K562 (cell line): ENCODE results near the gene NRCAM. TPM values are rescaled to one million over a fixed set of nuclear protein-coding genes. Genes with fewer than 3 reads are reported as not detected.

Experiments
- ARID3A ChIP-seq: IDR thresholded peaks from 2 replicates; pipeline ENCODE4 v1.6.1; 2012; ENCODE audit warnings: low read depth, low read length, improper control_type of control experiment, borderline replicate concordance
- ATF3 ChIP-seq, 2 experiments: fragments of 450-650 bp in 1 of 2; sonication (generic) in 1 of 2; formaldehyde crosslinking in 1 of 2; IDR thresholded peaks in 1 of 2; conservative IDR thresholded peaks in 1 of 2; 2 replicates each; pipeline versions ENCODE4 v1.6.1 to v1.8.1; 2016 to 2023; ENCODE audit warnings: mild to moderate bottlenecking in 2 of 2, moderate library complexity in 2 of 2, inconsistent platforms in 1 of 2, missing genetic modification reagents in 1 of 2
- COPS2 ChIP-seq: fragments of 450-650 bp; conservative IDR thresholded peaks from 2 replicates; pipeline ENCODE4 v1.6.1; 2016; ENCODE audit warnings: mild to moderate bottlenecking, moderate library complexity
- E2F8 ChIP-seq: fragments of 450-650 bp; IDR thresholded peaks from 2 replicates; pipeline ENCODE4 v1.7.1; 2018; ENCODE audit warnings: mild to moderate bottlenecking, low read depth; ENCODE audit not compliant: partially characterized antibody
- EWSR1 ChIP-seq: fragments of 450-650 bp; IDR thresholded peaks from 2 replicates; pipeline ENCODE4 v1.6.1; 2018; ENCODE audit warnings: borderline replicate concordance, mild to moderate bottlenecking, low read depth, moderate library complexity; ENCODE audit not compliant: partially characterized antibody
- FOXM1 ChIP-seq, 2 experiments: fragments of 450-650 bp in 1 of 2; sonication (generic) in 1 of 2; formaldehyde crosslinking in 1 of 2; IDR thresholded peaks; 2 replicates each; pipeline versions ENCODE4 v1.6.1 to v1.9.0; 2017 to 2022; ENCODE audit warnings: low read depth in 2 of 2, mild to moderate bottlenecking in 2 of 2, missing genetic modification reagents in 1 of 2, moderate library complexity in 1 of 2
- HES1 ChIP-seq: fragments of 450-650 bp; IDR thresholded peaks from 2 replicates; pipeline ENCODE4 v1.6.1; 2016; ENCODE audit warnings: low read depth, mild to moderate bottlenecking, moderate library complexity
- JUN ChIP-seq, 2 experiments: sonication (generic) in 1 of 2; formaldehyde crosslinking in 1 of 2; IDR thresholded peaks; 2 replicates each; pipeline versions ENCODE4 v1.6.1 to v1.8.0; 2012 to 2022; ENCODE audit warnings: borderline replicate concordance in 2 of 2, mild to moderate bottlenecking in 2 of 2, improper control_type of control experiment in 1 of 2, low read depth in 1 of 2, low read length in 1 of 2, missing genetic modification reagents in 1 of 2
- KLF10 ChIP-seq: fragments of 250-450 bp; sonication (Bioruptor Pico); IDR thresholded peaks from 2 replicates; pipeline ENCODE4 v1.6.1; 2021; ENCODE audit warnings: matching md5 sums
- MIER1 ChIP-seq: fragments of 450-650 bp; IDR thresholded peaks from 2 replicates; pipeline ENCODE4 v1.6.1; 2016; ENCODE audit warnings: antibody characterized with exemption, mild to moderate bottlenecking, low read depth
- MLLT1 ChIP-seq, 2 experiments: fragments of 450-650 bp; IDR thresholded peaks; 2 replicates each; pipeline ENCODE4 v1.6.1; 2016
- MYBL2 ChIP-seq, 2 experiments: fragments of 450-650 bp in 1 of 2; sonication (generic) in 1 of 2; formaldehyde crosslinking in 1 of 2; IDR thresholded peaks; 2 replicates each; pipeline versions ENCODE4 v1.6.1 to v1.8.1; 2017 to 2022; ENCODE audit warnings: borderline replicate concordance in 1 of 2, inconsistent platforms in 1 of 2, low read depth in 1 of 2, mild to moderate bottlenecking in 1 of 2, missing genetic modification reagents in 1 of 2, moderate library complexity in 1 of 2
- SETDB1 ChIP-seq: IDR thresholded peaks from one replicate; pipeline ENCODE4 v1.6.1; 2012; ENCODE audit warnings: low read length, control low read depth, inconsistent platforms
- SMAD3 ChIP-seq: fragments of 450-650 bp; formaldehyde crosslinking; conservative IDR thresholded peaks from 2 replicates; pipeline ENCODE4 v1.4.0; 2020; ENCODE audit warnings: mild to moderate bottlenecking
- TAF7 ChIP-seq: fragments of 450-650 bp; IDR thresholded peaks from 2 replicates; pipeline ENCODE4 v1.6.1; 2016; ENCODE audit warnings: missing genetic modification characterization, missing compliant biosample characterization
- XRCC5 ChIP-seq: fragments of 200-400 bp; formaldehyde crosslinking; IDR thresholded peaks from 2 replicates; pipeline ENCODE4 v1.6.1; 2017; ENCODE audit warnings: low read depth, mild to moderate bottlenecking, low read length
- ZFP30 ChIP-seq: fragments of 250-450 bp; sonication (Bioruptor Pico); IDR thresholded peaks from 2 replicates; pipeline ENCODE4 v1.8.0; 2022; ENCODE audit warnings: moderate library complexity, mild to moderate bottlenecking, inconsistent platforms, borderline replicate concordance
- polyA plus RNA-seq, 8 experiments: library from polyadenylated mRNA; depleted of rRNA in 4 of 8; stranded (reverse) in 5 of 8; unstranded in 3 of 8; fragments of >200 nt; fragmentation: Nextera tagmentation in 2 of 8; fragmentation: Illumina TruSeq in 1 of 8; extraction: Ambion mirVana in 2 of 8; extraction: Trizol in 1 of 8; gene quantifications; 2 replicates each; pipeline versions ENCODE4 v1.2.1 to v1.2.3, GENCODE V29; 2011 to 2014; ENCODE audit warnings: inconsistent platforms in 1 of 8, missing spikeins in 1 of 8
- total RNA-seq, 7 experiments: library from RNA; depleted of rRNA in 6 of 7; stranded (reverse); fragments of >200 nt in 6 of 7; fragmentation: Illumina TruSeq in 2 of 7; extraction: Trizol in 2 of 7; gene quantifications; 2 replicates each; pipeline versions ENCODE4 v1.2.1 to v1.2.3, GENCODE V29; 2011 to 2021; ENCODE audit warnings: low replicate concordance in 1 of 7

NRCAM gene
- total and polyA plus RNA-seq, 9 of the 15 experiments (the other 6 are each of a cell fraction or from before 2014, with no cell fraction given), result 0.03 to 0.54 (median 0.12) TPM; not detected in 1

GRCh38 chr7:108103558-108104298 lies 352.5 kb downstream of the NRCAM start (continued):
- TF ChIP-seq ATF3 (IDR thresholded peaks at IDR 0.05) (peak; percentile 71), ATF3 (CRISPR knock-in tag; conservative IDR thresholded peaks at IDR 0.05) (no peak), ZFP30 (no peak), TAF7 (tag) (no peak), SMAD3 (CRISPR knock-in tag) (no peak), JUN (IDR thresholded peaks at IDR 0.05; ENCODE audit: borderline replicate concordance, low read depth, low read length) (no peak), JUN (CRISPR knock-in tag; IDR thresholded peaks at IDR 0.05; ENCODE audit: borderline replicate concordance) (no peak), KLF10 (no peak), ARID3A (no peak), E2F8 (no peak), COPS2 (no peak), MLLT1 (IDR thresholded peaks at IDR 0.05) (peak in 1 of 2 experiments; percentile 90; a peak in 2 of 4 replicates), FOXM1 (IDR thresholded peaks at IDR 0.05; ENCODE audit: low read depth) (no peak), FOXM1 (CRISPR knock-in tag; IDR thresholded peaks at IDR 0.05; ENCODE audit: low read depth) (no peak), XRCC5 (no peak), EWSR1 (no peak), MIER1 (no peak), HES1 (0 out of 2 replicates have a peak, but pooled peaks have one; percentile 10), MYBL2 (IDR thresholded peaks at IDR 0.05; ENCODE audit: low read depth) (no peak; the same call in 1 of the 2 replicates), MYBL2 (CRISPR knock-in tag; IDR thresholded peaks at IDR 0.05; ENCODE audit: borderline replicate concordance) (no peak), SETDB1 (no peak)
